H9 (cell line): ENCODE measurements around the gene MIPOL1. TPM values are rescaled to one million over a fixed set of nuclear protein-coding genes. Genes with fewer than 3 reads are reported as not detected.

Source experiments
- DNase-seq: peaks from one replicate; pipeline ENCODE4 v3.0.0-alpha.2; 2017
- H2AFZ ChIP-seq: one replicate; pipeline ENCODE4 v1.6.1; 2013; ENCODE audit warnings: mild to moderate bottlenecking, low read length, control low read depth, moderate library complexity
- H2AK5ac ChIP-seq: 2 replicates; pipeline ENCODE4 v1.6.1; 2013; ENCODE audit warnings: low read length, control low read depth, mixed read lengths; ENCODE audit not compliant: insufficient read length
- H2BK120ac ChIP-seq: one replicate; pipeline ENCODE4 v1.6.1; 2013; ENCODE audit warnings: low read depth, mild to moderate bottlenecking, low read length, control low read depth, inconsistent platforms; ENCODE audit not compliant: poor library complexity, severe bottlenecking
- H2BK12ac ChIP-seq: 2 replicates; pipeline ENCODE4 v1.6.1; 2013; ENCODE audit warnings: low read length, control low read depth, mixed read lengths, low read depth; ENCODE audit not compliant: insufficient read length
- H2BK15ac ChIP-seq: 2 replicates; pipeline ENCODE4 v1.6.1; 2013; ENCODE audit warnings: low read depth, low read length, control low read depth
- H2BK20ac ChIP-seq: one replicate; pipeline ENCODE4 v1.6.1; 2013; ENCODE audit warnings: low read depth, mild to moderate bottlenecking, low read length, control low read depth, inconsistent platforms; ENCODE audit not compliant: poor library complexity, severe bottlenecking
- H2BK5ac ChIP-seq: 2 replicates; pipeline ENCODE4 v1.6.1; 2013; ENCODE audit warnings: low read length, control low read depth, mixed read lengths; ENCODE audit not compliant: insufficient read length
- H3K14ac ChIP-seq: 2 replicates; pipeline ENCODE4 v1.6.1; 2013; ENCODE audit warnings: low read length, control low read depth; ENCODE audit not compliant: insufficient read depth
- H3K18ac ChIP-seq: 2 replicates; pipeline ENCODE4 v1.6.1; 2013; ENCODE audit warnings: low read depth, mild to moderate bottlenecking, mixed read lengths, low read length, control low read depth; ENCODE audit not compliant: insufficient read length
- H3K23ac ChIP-seq: 2 replicates; pipeline ENCODE4 v1.6.1; 2013; ENCODE audit warnings: low read length, control low read depth, mixed read lengths, low read depth; ENCODE audit not compliant: insufficient read length
- H3K23me2 ChIP-seq: 2 replicates; pipeline ENCODE4 v1.6.1; 2013; ENCODE audit warnings: low read depth, mild to moderate bottlenecking, mixed read lengths, low read length, control low read depth; ENCODE audit not compliant: insufficient read length, poor library complexity, severe bottlenecking
- H3K27ac ChIP-seq: 2 replicates; pipeline ENCODE4 v1.5.1; 2013; ENCODE audit warnings: low read length, control low read depth, mixed read lengths, low read depth; ENCODE audit not compliant: insufficient read length
- H3K27me3 ChIP-seq: 2 replicates; pipeline ENCODE4 v1.6.1; 2013; ENCODE audit warnings: low read length, control low read depth, inconsistent platforms; ENCODE audit not compliant: insufficient read depth
- H3K4ac ChIP-seq: 2 replicates; pipeline ENCODE4 v1.6.1; 2013; ENCODE audit warnings: low read depth, mild to moderate bottlenecking, control low read depth, inconsistent platforms, low read length, moderate library complexity
- H3K4me1 ChIP-seq: 2 replicates; pipeline ENCODE4 v1.6.1; 2013; ENCODE audit warnings: low read length, control low read depth, inconsistent platforms; ENCODE audit not compliant: insufficient read depth
- H3K4me2 ChIP-seq: 2 replicates; pipeline ENCODE4 v1.6.1; 2013; ENCODE audit warnings: low read length, control low read depth, mixed read lengths; ENCODE audit not compliant: insufficient read length, insufficient read depth
- H3K56ac ChIP-seq: 2 replicates; pipeline ENCODE4 v1.6.1; 2013; ENCODE audit warnings: low read depth, mild to moderate bottlenecking, mixed read lengths, low read length, control low read depth; ENCODE audit not compliant: insufficient read length
- H3K79me1 ChIP-seq: 2 replicates; pipeline ENCODE4 v1.6.1; 2013; ENCODE audit warnings: low read depth, mild to moderate bottlenecking, moderate library complexity, low read length, control low read depth, inconsistent platforms; ENCODE audit not compliant: insufficient read depth, poor library complexity, severe bottlenecking
- H3K79me2 ChIP-seq: 2 replicates; pipeline ENCODE4 v1.6.1; 2013; ENCODE audit warnings: low read length, control low read depth, inconsistent platforms; ENCODE audit not compliant: insufficient read depth
- H3K9ac ChIP-seq: 2 replicates; pipeline ENCODE4 v1.6.1; 2013; ENCODE audit warnings: low read length, control low read depth, mixed read lengths; ENCODE audit not compliant: insufficient read length; ENCODE audit errors: extremely low read depth
- H3K9me3 ChIP-seq: one replicate; pipeline ENCODE4 v1.6.1; 2013; ENCODE audit warnings: low read depth, low read length, inconsistent platforms; ENCODE audit not compliant: control insufficient read depth
- H3T11ph ChIP-seq: one replicate; pipeline ENCODE4 v1.6.1; 2013; ENCODE audit warnings: mild to moderate bottlenecking, low read length, control low read depth, inconsistent platforms
- H4K20me1 ChIP-seq: one replicate; pipeline ENCODE4 v1.6.1; 2013; ENCODE audit not compliant: control insufficient read depth, insufficient read length, insufficient read depth
- H4K5ac ChIP-seq: 2 replicates; pipeline ENCODE4 v1.6.1; 2013; ENCODE audit warnings: low read depth, mild to moderate bottlenecking, mixed read lengths, low read length, control low read depth; ENCODE audit not compliant: insufficient read length
- H4K8ac ChIP-seq: replicated peaks from 2 replicates; pipeline ENCODE4 v1.6.1; 2013; ENCODE audit warnings: low read length, control low read depth, mixed read lengths, low read depth; ENCODE audit not compliant: insufficient read length
- H4K91ac ChIP-seq: 2 replicates; pipeline ENCODE4 v1.6.1; 2013; ENCODE audit warnings: low read depth, mild to moderate bottlenecking, moderate library complexity, mixed read lengths, low read length, control low read depth; ENCODE audit not compliant: insufficient read length
- H3K27ac Mint-ChIP-seq, 3 experiments: 2 replicates in 2 of 3; 3 replicates in 1 of 3; pipeline ENCODE4 v1.8.0; 2020 to 2021; ENCODE audit warnings: mixed read lengths in 3 of 3, mild to moderate bottlenecking in 1 of 3, moderate library complexity in 1 of 3
- H3K27me3 Mint-ChIP-seq: 2 replicates; pipeline ENCODE4 v1.8.0; 2021; ENCODE audit warnings: low read depth, mild to moderate bottlenecking, moderate library complexity, mixed read lengths
- H3K36me3 Mint-ChIP-seq, 3 experiments: 2 replicates in 2 of 3; 3 replicates in 1 of 3; pipeline ENCODE4 v1.8.0; 2020 to 2021; ENCODE audit warnings: low read depth in 3 of 3, mixed read lengths in 3 of 3; ENCODE audit not compliant: insufficient read depth in 1 of 3
- H3K4me1 Mint-ChIP-seq, 2 experiments: 2 replicates each; pipeline ENCODE4 v1.8.0; 2020; ENCODE audit warnings: mixed read lengths in 2 of 2
- H3K4me3 Mint-ChIP-seq, 2 experiments: 2 replicates in 1 of 2; 3 replicates in 1 of 2; pipeline ENCODE4 v1.8.0; 2020 to 2021; ENCODE audit warnings: mild to moderate bottlenecking in 2 of 2, mixed read lengths in 2 of 2, moderate library complexity in 1 of 2
- H3K9me3 Mint-ChIP-seq, 2 experiments: 2 replicates in 1 of 2; 3 replicates in 1 of 2; pipeline ENCODE4 v1.8.0; 2020; ENCODE audit warnings: mild to moderate bottlenecking in 2 of 2, mixed read lengths in 2 of 2, moderate library complexity in 1 of 2
- CTCF ChIP-seq: fragments of 200-600 bp; sonication (generic); conservative IDR thresholded peaks from 3 replicates; pipeline ENCODE4 v1.8.0; 2021; ENCODE audit warnings: antibody characterized with exemption, mild to moderate bottlenecking
- WGBS: extraction: QIAGEN DNeasy Blood & Tissue Kit; methylation state at CpG from one replicate; pipeline ENCODE4 v1.1.7; 2013; ENCODE audit warnings: missing lambda C conversion rate, low lambda C conversion rate, mixed read lengths; ENCODE audit not compliant: insufficient read length; ENCODE audit errors: extremely low coverage; 5-methylcytosine and 5-hydroxymethylcytosine counted together
- total RNA-seq: library from RNA; stranded (reverse); gene quantifications from 2 replicates; pipeline ENCODE4 v1.2.1, GENCODE V29; 2021

MIPOL1 gene
- total RNA-seq, 1 experiment from 2014 or later = 15.6 TPM

- no peak overlapping the region for H2BK5ac ChIP-seq
- DNase-seq = no peak
Measured at GRCh38 chr14:37437490-37437889, 239.8 kb downstream of the MIPOL1 start.

More at GRCh38 chr14:37437490-37437889, 239.8 kb downstream of the MIPOL1 start:
- peaks cover 5 to 13% (median 9%) of the 10 kb centered on the region in 3 experiments; a peak in 4 of 7 replicates for H3K36me3 Mint-ChIP-seq
- no peak overlapping the region for H2AK5ac ChIP-seq
- no peak overlapping the region for H2BK12ac ChIP-seq
- H3K23ac ChIP-seq = no peak overlapping the region
- peaks cover 3% of the 10 kb centered on the region in 2 experiments; a peak in 2 of 4 replicates for H3K4me1 Mint-ChIP-seq
- no peaks in the 10 kb centered on the region for H3K79me2 ChIP-seq
- no peaks in the 10 kb centered on the region for H3K79me1 ChIP-seq
- H2BK20ac ChIP-seq = no peak overlapping the region
- H3K4me3 Mint-ChIP-seq = no peak overlapping the region
- peaks cover 5 to 8% of the 10 kb centered on the region in 2 experiments; a peak in 4 of 5 replicates for H3K9me3 Mint-ChIP-seq
- no peak overlapping the region for H3K27ac Mint-ChIP-seq
- H4K5ac ChIP-seq = no peak overlapping the region
- H3K4ac ChIP-seq = no peak overlapping the region
- H3K27ac ChIP-seq = no peak overlapping the region
- H2BK120ac ChIP-seq = no peak overlapping the region
- H4K91ac ChIP-seq = no peak overlapping the region
- WGBS = no CpG with 5 or more reads among the region's 2 CpGs
- no peaks in the 10 kb centered on the region for H3K23me2 ChIP-seq
- H4K8ac ChIP-seq = no peak overlapping the region
- no peaks in the 10 kb centered on the region for H3K27me3 Mint-ChIP-seq
- H3K27me3 ChIP-seq = no peaks in the 10 kb centered on the region
- H3K4me1 ChIP-seq = no peaks in the 10 kb centered on the region
- H3K4me2 ChIP-seq = no peak overlapping the region
- no peak overlapping the region for H2BK15ac ChIP-seq
- no peak for TF ChIP-seq CTCF
- H4K20me1 ChIP-seq = no peaks in the 10 kb centered on the region
- H3K14ac ChIP-seq = no peak overlapping the region
- H3K56ac ChIP-seq = no peak overlapping the region
- H3K18ac ChIP-seq = no peak overlapping the region
- no peak overlapping the region for H3K9ac ChIP-seq
- no peak overlapping the region for H3T11ph ChIP-seq
- no peaks in the 10 kb centered on the region for H3K9me3 ChIP-seq
- no peak overlapping the region for H2AFZ ChIP-seq
